ENCODE data around the gene SLC26A11.
"Not testable (repeated sequence)": the region's sequence is repeated elsewhere in the genome, so short reads cannot be mapped to it uniquely, and the experiment has no call there.

- TF ChIP-seq, protein P1, sequence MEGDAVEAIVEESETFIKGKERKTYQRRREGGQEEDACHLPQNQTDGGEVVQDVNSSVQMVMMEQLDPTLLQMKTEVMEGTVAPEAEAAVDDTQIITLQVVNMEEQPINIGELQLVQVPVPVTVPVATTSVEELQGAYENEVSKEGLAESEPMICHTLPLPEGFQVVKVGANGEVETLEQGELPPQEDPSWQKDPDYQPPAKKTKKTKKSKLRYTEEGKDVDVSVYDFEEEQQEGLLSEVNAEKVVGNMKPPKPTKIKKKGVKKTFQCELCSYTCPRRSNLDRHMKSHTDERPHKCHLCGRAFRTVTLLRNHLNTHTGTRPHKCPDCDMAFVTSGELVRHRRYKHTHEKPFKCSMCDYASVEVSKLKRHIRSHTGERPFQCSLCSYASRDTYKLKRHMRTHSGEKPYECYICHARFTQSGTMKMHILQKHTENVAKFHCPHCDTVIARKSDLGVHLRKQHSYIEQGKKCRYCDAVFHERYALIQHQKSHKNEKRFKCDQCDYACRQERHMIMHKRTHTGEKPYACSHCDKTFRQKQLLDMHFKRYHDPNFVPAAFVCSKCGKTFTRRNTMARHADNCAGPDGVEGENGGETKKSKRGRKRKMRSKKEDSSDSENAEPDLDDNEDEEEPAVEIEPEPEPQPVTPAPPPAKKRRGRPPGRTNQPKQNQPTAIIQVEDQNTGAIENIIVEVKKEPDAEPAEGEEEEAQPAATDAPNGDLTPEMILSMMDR (conservative IDR thresholded peaks at IDR 0.05 in 1 of 2, IDR thresholded peaks at IDR 0.05 in 1 of 2; ENCODE audit: low read depth in 1 of 2, low read length in 2 of 2): not testable (repeated sequence)
- not testable (repeated sequence) for TF ChIP-seq EZH2 (IDR thresholded peaks at IDR 0.05; ENCODE audit: low read length, missing control alignments)
These were observed 20.9 kb upstream of the SLC26A11 start for GRCh38 chr17:80199295-80199694.
